ENCODE measurements around the gene POLR1D.
A peak's percentile ranks its signal among the peaks of the same experiment; 100 is the strongest.

Gene POLR1D

GRCh38 chr13:27631156-27631555 is 9.5 kb downstream of the POLR1D start:
- Histone ChIP-seq H3K9ac (ENCODE audit: insufficient read length) (no peak overlapping the region), H3K27ac (no peak overlapping the region), H3K9me3 (ENCODE audit: low read depth, low read length) (no peaks in the 10 kb centered on the region), H3K36me3 (ENCODE audit: insufficient read depth, low read length) (peaks cover 38% of the 10 kb centered on the region), H3K4me3 (no peak overlapping the region)
- TF ChIP-seq POLR2AphosphoS5 (IDR thresholded peaks at IDR 0.05; ENCODE audit: borderline replicate concordance, low read depth, low read length) (no peak), FOXP2 (optimal IDR thresholded peaks at IDR 0.05; ENCODE audit: control extremely low read depth, extremely low read length, insufficient read depth) (no peak), EZH2 (IDR thresholded peaks at IDR 0.05) (no peak)
- DNase-seq (ENCODE audit: low read depth, low spot score) = no peak

- no peak for TF ChIP-seq FOXP2 (optimal IDR thresholded peaks at IDR 0.05; ENCODE audit: control extremely low read depth, extremely low read length, insufficient read depth)
- TF ChIP-seq EZH2 (IDR thresholded peaks at IDR 0.05) = no peak
- TF ChIP-seq POLR2AphosphoS5 (IDR thresholded peaks at IDR 0.05; ENCODE audit: borderline replicate concordance, low read depth, low read length) = no peak
- Histone ChIP-seq H3K9me3 (ENCODE audit: low read depth, low read length) (no peaks in the 10 kb centered on the region), H3K9ac (ENCODE audit: insufficient read length) (no peak overlapping the region), H3K36me3 (ENCODE audit: insufficient read depth, low read length) (peaks cover 37% of the 10 kb centered on the region), H3K4me3 (no peak overlapping the region), H3K27ac (no peak overlapping the region)
- no peak for DNase-seq (ENCODE audit: low read depth, low spot score)
Measured at GRCh38 chr13:27631665-27632064, 10.0 kb downstream of the POLR1D start.

GRCh38 chr13:27632214-27632613 is 10.5 kb downstream of the POLR1D start:
- no peaks in the 10 kb centered on the region for H3K9me3 ChIP-seq (ENCODE audit: low read depth, low read length)
- H3K9ac ChIP-seq (ENCODE audit: insufficient read length) = no peak overlapping the region
- H3K27ac ChIP-seq = no peak overlapping the region
- no peak for TF ChIP-seq POLR2AphosphoS5 (IDR thresholded peaks at IDR 0.05; ENCODE audit: borderline replicate concordance, low read depth, low read length)
- TF ChIP-seq EZH2 (IDR thresholded peaks at IDR 0.05) = no peak
- TF ChIP-seq FOXP2 (optimal IDR thresholded peaks at IDR 0.05; ENCODE audit: control extremely low read depth, extremely low read length, insufficient read depth) = no peak
- H3K36me3 ChIP-seq (ENCODE audit: insufficient read depth, low read length) = peaks cover 37% of the 10 kb centered on the region
- no peak overlapping the region for H3K4me3 ChIP-seq
- no peak for DNase-seq (ENCODE audit: low read depth, low spot score)

- DNase-seq (ENCODE audit: low read depth, low spot score) = no peak
- no peak overlapping the region for H3K9ac ChIP-seq (ENCODE audit: insufficient read length)
- peaks cover 37% of the 10 kb centered on the region for H3K36me3 ChIP-seq (ENCODE audit: insufficient read depth, low read length)
- H3K4me3 ChIP-seq = no peak overlapping the region
- TF ChIP-seq POLR2AphosphoS5 (IDR thresholded peaks at IDR 0.05; ENCODE audit: borderline replicate concordance, low read depth, low read length) (no peak), EZH2 (IDR thresholded peaks at IDR 0.05) (no peak), FOXP2 (optimal IDR thresholded peaks at IDR 0.05; ENCODE audit: control extremely low read depth, extremely low read length, insufficient read depth) (no peak)
- H3K27ac ChIP-seq = no peak overlapping the region
- no peaks in the 10 kb centered on the region for H3K9me3 ChIP-seq (ENCODE audit: low read depth, low read length)
Measured at GRCh38 chr13:27632648-27633047, 11.0 kb downstream of the POLR1D start.

GRCh38 chr13:27634231-27634630 is 12.5 kb downstream of the POLR1D start:
- Histone ChIP-seq H3K4me3 (no peak overlapping the region), H3K36me3 (ENCODE audit: insufficient read depth, low read length) (peaks cover 34% of the 10 kb centered on the region), H3K27ac (no peak overlapping the region), H3K9ac (ENCODE audit: insufficient read length) (no peak overlapping the region), H3K9me3 (ENCODE audit: low read depth, low read length) (no peaks in the 10 kb centered on the region)
- TF ChIP-seq POLR2AphosphoS5 (IDR thresholded peaks at IDR 0.05; ENCODE audit: borderline replicate concordance, low read depth, low read length) (no peak), FOXP2 (optimal IDR thresholded peaks at IDR 0.05; ENCODE audit: control extremely low read depth, extremely low read length, insufficient read depth) (no peak)
- DNase-seq (ENCODE audit: low read depth, low spot score) = no peak

- Histone ChIP-seq H3K9ac (ENCODE audit: insufficient read length) (no peak overlapping the region), H3K9me3 (ENCODE audit: low read depth, low read length) (no peaks in the 10 kb centered on the region), H3K36me3 (ENCODE audit: insufficient read depth, low read length) (peaks cover 31% of the 10 kb centered on the region), H3K4me3 (no peak overlapping the region), H3K27ac (no peak overlapping the region)
- TF ChIP-seq EZH2 (IDR thresholded peaks at IDR 0.05) = no peak
- no peak for TF ChIP-seq POLR2AphosphoS5 (IDR thresholded peaks at IDR 0.05; ENCODE audit: borderline replicate concordance, low read depth, low read length)
- TF ChIP-seq FOXP2 (optimal IDR thresholded peaks at IDR 0.05; ENCODE audit: control extremely low read depth, extremely low read length, insufficient read depth) = no peak
- DNase-seq (ENCODE audit: low read depth, low spot score) = no peak
Measured at GRCh38 chr13:27634791-27635190, 13.1 kb downstream of the POLR1D start.

GRCh38 chr13:27635266-27635665 is 13.6 kb downstream of the POLR1D start:
- no peak for DNase-seq (ENCODE audit: low read depth, low spot score)
- peaks cover 31% of the 10 kb centered on the region for H3K36me3 ChIP-seq (ENCODE audit: insufficient read depth, low read length)
- TF ChIP-seq EZH2 (IDR thresholded peaks at IDR 0.05) (no peak), FOXP2 (optimal IDR thresholded peaks at IDR 0.05; ENCODE audit: control extremely low read depth, extremely low read length, insufficient read depth) (no peak), POLR2AphosphoS5 (IDR thresholded peaks at IDR 0.05; ENCODE audit: borderline replicate concordance, low read depth, low read length) (no peak)

GRCh38 chr13:27636589-27637288 is 15.0 kb downstream of the POLR1D start:
- TF ChIP-seq EZH2 (IDR thresholded peaks at IDR 0.05) = no peak
- TF ChIP-seq POLR2AphosphoS5 (IDR thresholded peaks at IDR 0.05; ENCODE audit: borderline replicate concordance, low read depth, low read length) = no peak
- no peak for TF ChIP-seq FOXP2 (optimal IDR thresholded peaks at IDR 0.05; ENCODE audit: control extremely low read depth, extremely low read length, insufficient read depth)
- DNase-seq (ENCODE audit: low read depth, low spot score) = no peak
- 0 out of 2 replicates have a peak overlapping the region, but pooled peaks have one; percentile 5 for H3K27ac ChIP-seq
- no peak overlapping the region for H3K9ac ChIP-seq (ENCODE audit: insufficient read length)
- no peak overlapping the region for H3K4me3 ChIP-seq
- no peaks in the 10 kb centered on the region for H3K9me3 ChIP-seq (ENCODE audit: low read depth, low read length)
- peaks cover 20% of the 10 kb centered on the region for H3K36me3 ChIP-seq (ENCODE audit: insufficient read depth, low read length)

More at GRCh38 chr13:27635266-27635665, 13.6 kb downstream of the POLR1D start:
- H3K9me3 ChIP-seq (ENCODE audit: low read depth, low read length) = no peaks in the 10 kb centered on the region
- no peak overlapping the region for H3K27ac ChIP-seq
- H3K4me3 ChIP-seq = no peak overlapping the region
- no peak overlapping the region for H3K9ac ChIP-seq (ENCODE audit: insufficient read length)

GRCh38 chr13:27637289-27637626 is 15.6 kb downstream of the POLR1D start:
- H3K27ac ChIP-seq = no peak overlapping the region
- no peak for TF ChIP-seq POLR2AphosphoS5 (IDR thresholded peaks at IDR 0.05; ENCODE audit: borderline replicate concordance, low read depth, low read length)
- peaks cover 15% of the 10 kb centered on the region for H3K36me3 ChIP-seq (ENCODE audit: insufficient read depth, low read length)
- H3K9ac ChIP-seq (ENCODE audit: insufficient read length) = no peak overlapping the region
- H3K4me3 ChIP-seq = no peak overlapping the region
- DNase-seq (ENCODE audit: low read depth, low spot score) = no peak
- no peaks in the 10 kb centered on the region for H3K9me3 ChIP-seq (ENCODE audit: low read depth, low read length)

All from SK-N-MC (cell line).